CD4-positive, alpha-beta T cell (primary cell): ENCODE measurements around the gene PFKFB3. TPM values are rescaled to one million over a fixed set of nuclear protein-coding genes. Genes with fewer than 3 reads are reported as not detected.

ENCODE experiments used
- ATAC-seq: fragments of 200-7000 bp; cut with Tn5 transposase; one replicate; pipeline ENCODE4 v1.10.0; 2022; ENCODE audit warnings: mild to moderate bottlenecking; ENCODE audit not compliant: poor library complexity
- CTCF ChIA-PET: fragments of 350-600 bp; sonication (Branson Sonifier 250); formaldehyde crosslinking; loops from one replicate; lab custom pipeline; 2021; ENCODE audit warnings: antibody characterized with exemption, inconsistent platforms; lab: Charles Lee
- POLR2A ChIA-PET: fragments of 350-600 bp; sonication (Branson Sonifier 250); formaldehyde crosslinking; loops from one replicate; lab custom pipeline; 2021; ENCODE audit warnings: antibody characterized with exemption, inconsistent platforms; lab: Charles Lee
- DNase-seq, 14 experiments: peaks; one replicate each; pipeline ENCODE4 v3.0.0-alpha.2; 2013 to 2020; ENCODE audit warnings: mixed read lengths in 2 of 14
- H3K27ac ChIP-seq, 2 donors: one replicate each; pipeline versions ENCODE4 v1.5.1 to v1.7.0; 2013; ENCODE audit warnings: low read length in 2 of 2, low read depth in 1 of 2, mild to moderate bottlenecking in 1 of 2
- H3K27me3 ChIP-seq, 2 experiments: 1 replicate in 1 of 2; 2 replicates in 1 of 2; pipeline versions ENCODE4 v1.6.1 to v1.7.0; 2013; ENCODE audit warnings: low read length in 2 of 2, control low read depth in 1 of 2, mild to moderate bottlenecking in 1 of 2, moderate library complexity in 1 of 2; ENCODE audit not compliant: insufficient read depth in 2 of 2, control insufficient read depth in 1 of 2
- H3K36me3 ChIP-seq: one replicate; pipeline ENCODE4 v1.6.1; 2013; ENCODE audit warnings: low read length, control low read depth; ENCODE audit not compliant: insufficient read depth
- H3K4me1 ChIP-seq: one replicate; pipeline ENCODE4 v1.6.1; 2013; ENCODE audit warnings: low read length, control low read depth; ENCODE audit not compliant: insufficient read depth
- H3K4me3 ChIP-seq: one replicate; pipeline ENCODE4 v1.5.1; 2013; ENCODE audit warnings: mild to moderate bottlenecking, low read length, moderate library complexity
- H3K9me3 ChIP-seq, 2 experiments: 1 replicate in 1 of 2; 2 replicates in 1 of 2; pipeline versions ENCODE4 v1.6.1 to v1.7.0; 2013; ENCODE audit warnings: low read length in 2 of 2, mild to moderate bottlenecking in 2 of 2, control low read depth in 1 of 2, moderate library complexity in 1 of 2; ENCODE audit not compliant: control insufficient read depth in 1 of 2, insufficient read depth in 1 of 2
- H3K27ac Mint-ChIP-seq: one replicate; pipeline ENCODE4 v1.8.0; 2020; ENCODE audit warnings: mixed read lengths
- H3K27me3 Mint-ChIP-seq: one replicate; pipeline ENCODE4 v1.8.0; 2021; ENCODE audit warnings: mixed read lengths
- H3K36me3 Mint-ChIP-seq: one replicate; pipeline ENCODE4 v1.8.0; 2021; ENCODE audit warnings: low read depth, mixed read lengths
- H3K4me1 Mint-ChIP-seq: one replicate; pipeline ENCODE4 v1.8.0; 2021; ENCODE audit warnings: low read depth, mixed read lengths
- H3K4me3 Mint-ChIP-seq: one replicate; pipeline ENCODE4 v1.8.0; 2020; ENCODE audit warnings: mild to moderate bottlenecking, mixed read lengths
- H3K9me3 Mint-ChIP-seq: one replicate; pipeline ENCODE4 v1.8.0; 2020; ENCODE audit warnings: mixed read lengths
- CTCF ChIP-seq: fragments of 200-600 bp; IDR thresholded peaks from one replicate; pipeline ENCODE4 v1.8.0; 2022; ENCODE audit warnings: antibody characterized with exemption, mild to moderate bottlenecking
- intact Hi-C, 2 experiments: fragments of 100-400 bp; cut with DNase I in 1 of 2; cut with micrococcal nuclease in 1 of 2; formaldehyde crosslinking; loops; one replicate each; pipeline versions ENCODE4 v1.15.1 to v1.9.0; 2023 to 2025; cut with DNase I, micrococcal nuclease
- total RNA-seq, 174 experiments: library from RNA in 2 of 174; stranded (reverse) in 2 of 174; gene quantifications; one replicate each; pipeline ENCODE4 v1.2.3 and lab custom pipeline; 2021 to 2026

Gene PFKFB3
- total RNA-seq, 2 experiments from 2014 or later, result 142 to 145 TPM

- peaks cover 52% of the 10 kb centered on the region for H3K4me1 ChIP-seq
- H3K27ac Mint-ChIP-seq, result peak overlapping the region; percentile 83
- peaks cover 8% of the 10 kb centered on the region for H3K36me3 ChIP-seq
- no peaks in the 10 kb centered on the region for H3K9me3 ChIP-seq
- intact Hi-C loops, result no loop called here
- DNase-seq, result no peak
- POLR2A ChIA-PET, result interaction anchor here (1.0 kb wide), 1 partner anchor 24 kb away, joined by 3 read pairs; no protein-coding TSS in a partner anchor
- no peak overlapping the region for H3K4me3 Mint-ChIP-seq
- TF ChIP-seq CTCF, result no peak
- H3K4me3 ChIP-seq, result no peak overlapping the region
- no peaks in the 10 kb centered on the region for H3K9me3 Mint-ChIP-seq
- H3K27me3 ChIP-seq, result no peaks in the 10 kb centered on the region
- no peak overlapping the region for H3K27ac ChIP-seq
- H3K27me3 Mint-ChIP-seq, result no peaks in the 10 kb centered on the region
- H3K36me3 Mint-ChIP-seq, result peaks cover 15% of the 10 kb centered on the region
- no peak for ATAC-seq
- CTCF ChIA-PET, result interaction anchor here (1.0 kb wide), 1 partner anchor 26 kb away, joined by 3 read pairs; the partner anchor contains the start of gene PFKFB3
- H3K4me1 Mint-ChIP-seq, result peaks cover 62% of the 10 kb centered on the region
Measured at GRCh38 chr10:6176691-6177231, 26.0 kb upstream of the PFKFB3 start.

GRCh38 chr10:6177880-6178281, 24.9 kb upstream of the PFKFB3 start:
- Mint-ChIP-seq H3K9me3 (no peaks in the 10 kb centered on the region), H3K36me3 (peaks cover 15% of the 10 kb centered on the region), H3K4me3 (no peak overlapping the region), H3K27ac (peak overlapping the region; percentile 83), H3K27me3 (no peaks in the 10 kb centered on the region), H3K4me1 (peaks cover 51% of the 10 kb centered on the region)
- intact Hi-C loops, result no loop called here
- no peak overlapping the region for H3K27ac ChIP-seq
- DNase-seq, result no peak
- H3K4me1 ChIP-seq, result peaks cover 48% of the 10 kb centered on the region
- no peak for TF ChIP-seq CTCF
- H3K9me3 ChIP-seq, result no peaks in the 10 kb centered on the region
- no peaks in the 10 kb centered on the region for H3K27me3 ChIP-seq
- peaks cover 5% of the 10 kb centered on the region for H3K36me3 ChIP-seq
- no peak overlapping the region for H3K4me3 ChIP-seq
- CTCF ChIA-PET, result no interaction called here
- no peak for ATAC-seq
- POLR2A ChIA-PET, result interaction anchor here (0.7 kb wide), 1 partner anchor 224 kb away, joined by 3 read pairs; no protein-coding TSS in a partner anchor

GRCh38 chr10:6178581-6178980, 24.2 kb upstream of the PFKFB3 start:
- DNase-seq (no peak), ATAC-seq (no peak)
- Histone ChIP-seq H3K27me3 (no peaks in the 10 kb centered on the region), H3K27ac (no peak overlapping the region), H3K9me3 (no peaks in the 10 kb centered on the region), H3K4me3 (no peak overlapping the region), H3K36me3 (peaks cover 5% of the 10 kb centered on the region), H3K4me1 (peaks cover 47% of the 10 kb centered on the region)
- no peak for TF ChIP-seq CTCF
- peak overlapping the region; percentile 61 for H3K27ac Mint-ChIP-seq
- POLR2A ChIA-PET, result interaction anchor here (0.7 kb wide), 1 partner anchor 223 kb away, joined by 3 read pairs; no protein-coding TSS in a partner anchor
- CTCF ChIA-PET, result interaction anchor here (1.4 kb wide), 1 partner anchor 24 kb away, joined by 5 read pairs; the partner anchor contains the start of gene PFKFB3
- H3K4me3 Mint-ChIP-seq, result no peak overlapping the region
- H3K36me3 Mint-ChIP-seq, result peaks cover 11% of the 10 kb centered on the region
- intact Hi-C loops, result no loop called here
- H3K4me1 Mint-ChIP-seq, result peaks cover 44% of the 10 kb centered on the region
- no peaks in the 10 kb centered on the region for H3K27me3 Mint-ChIP-seq
- H3K9me3 Mint-ChIP-seq, result no peaks in the 10 kb centered on the region
